ENCODE data around the gene LECT2. TPM values are rescaled to one million over a fixed set of nuclear protein-coding genes. Genes with fewer than 3 reads are reported as not detected.

Gene LECT2
- total and polyA plus RNA-seq, 10 of the 15 experiments (the other 5 are each of a cell fraction or from before 2014, with no cell fraction given): not detected

- TF ChIP-seq NR2F1 (conservative IDR thresholded peaks at IDR 0.05): no peak
- TF ChIP-seq YY1 (IDR thresholded peaks at IDR 0.05; ENCODE audit: low read depth, low read length): no peak
- no peak for TF ChIP-seq SREBF2 (IDR thresholded peaks at IDR 0.05; ENCODE audit: low read length)
- TF ChIP-seq, protein P1, sequence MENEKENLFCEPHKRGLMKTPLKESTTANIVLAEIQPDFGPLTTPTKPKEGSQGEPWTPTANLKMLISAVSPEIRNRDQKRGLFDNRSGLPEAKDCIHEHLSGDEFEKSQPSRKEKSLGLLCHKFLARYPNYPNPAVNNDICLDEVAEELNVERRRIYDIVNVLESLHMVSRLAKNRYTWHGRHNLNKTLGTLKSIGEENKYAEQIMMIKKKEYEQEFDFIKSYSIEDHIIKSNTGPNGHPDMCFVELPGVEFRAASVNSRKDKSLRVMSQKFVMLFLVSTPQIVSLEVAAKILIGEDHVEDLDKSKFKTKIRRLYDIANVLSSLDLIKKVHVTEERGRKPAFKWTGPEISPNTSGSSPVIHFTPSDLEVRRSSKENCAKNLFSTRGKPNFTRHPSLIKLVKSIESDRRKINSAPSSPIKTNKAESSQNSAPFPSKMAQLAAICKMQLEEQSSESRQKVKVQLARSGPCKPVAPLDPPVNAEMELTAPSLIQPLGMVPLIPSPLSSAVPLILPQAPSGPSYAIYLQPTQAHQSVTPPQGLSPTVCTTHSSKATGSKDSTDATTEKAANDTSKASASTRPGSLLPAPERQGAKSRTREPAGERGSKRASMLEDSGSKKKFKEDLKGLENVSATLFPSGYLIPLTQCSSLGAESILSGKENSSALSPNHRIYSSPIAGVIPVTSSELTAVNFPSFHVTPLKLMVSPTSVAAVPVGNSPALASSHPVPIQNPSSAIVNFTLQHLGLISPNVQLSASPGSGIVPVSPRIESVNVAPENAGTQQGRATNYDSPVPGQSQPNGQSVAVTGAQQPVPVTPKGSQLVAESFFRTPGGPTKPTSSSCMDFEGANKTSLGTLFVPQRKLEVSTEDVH (IDR thresholded peaks at IDR 0.05; ENCODE audit: low read depth, partially characterized antibody): no peak
Observed at GRCh38 chr5:135921388-135921787, 33.4 kb downstream of the LECT2 start (continued).

DNA sequence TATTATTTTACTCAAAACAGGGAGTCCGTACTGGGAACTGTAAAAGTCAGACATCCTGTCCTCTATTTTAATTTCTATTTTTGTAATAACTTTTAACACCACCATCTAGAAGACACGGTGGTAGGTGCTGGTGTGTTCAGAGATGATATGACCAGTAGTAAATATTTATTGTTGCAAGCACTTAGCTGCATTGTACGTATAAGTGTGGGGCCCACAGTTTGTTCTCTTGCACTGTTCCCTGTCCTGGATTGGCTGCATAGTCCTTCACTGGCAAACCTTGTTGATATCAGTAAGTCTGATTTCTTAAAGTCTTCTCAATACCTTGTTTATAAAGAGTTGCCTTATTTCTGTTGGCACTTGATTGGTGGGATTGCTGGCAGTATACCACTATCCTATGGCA lies 34.6 kb downstream of the LECT2 start:
- TF ChIP-seq E4F1 (IDR thresholded peaks at IDR 0.05; ENCODE audit: borderline replicate concordance, partially characterized antibody): no peak
- no peak for TF ChIP-seq NFXL1 (IDR thresholded peaks at IDR 0.05; ENCODE audit: borderline replicate concordance)
- no peak for TF ChIP-seq KLF5 (IDR thresholded peaks at IDR 0.05; ENCODE audit: partially characterized antibody)
- no peak for TF ChIP-seq CBFB (IDR thresholded peaks at IDR 0.05; ENCODE audit: low read depth)
- TF ChIP-seq SMC3 (IDR thresholded peaks at IDR 0.05; ENCODE audit: borderline replicate concordance, low read length): no peak
- TF ChIP-seq RCOR1 (conservative IDR thresholded peaks at IDR 0.05; ENCODE audit: low read depth, low read length): no peak
- no peak for TF ChIP-seq IKZF2 (IDR thresholded peaks at IDR 0.05)
- TF ChIP-seq BHLHE40 (IDR thresholded peaks at IDR 0.05; ENCODE audit: borderline replicate concordance in 1 of 2, low read depth in 2 of 2, low read length in 1 of 2): no peak
- RAD21 ChIA-PET (ENCODE audit: unreplicated experiment): no interaction called here
- H3K79me2 ChIP-seq (ENCODE audit: control insufficient read depth, insufficient read depth, low read length): no peaks in the 10 kb centered on the region
- BruUV-seq (replicated peaks): no TSS peak
- no peak overlapping the region for H3K27ac ChIP-seq (ENCODE audit: control insufficient read depth, insufficient read depth)
- H3K4me2 ChIP-seq (ENCODE audit: control insufficient read depth, insufficient read depth): no peak overlapping the region
- POLR2A ChIA-PET: no interaction called here
- intact Hi-C loops (cut with micrococcal nuclease; ENCODE audit: unreplicated experiment): no loop called here
- no peaks in the 10 kb centered on the region for H3K36me3 ChIP-seq (ENCODE audit: control insufficient read depth in 2 of 2, insufficient read depth in 2 of 2, low read length in 1 of 2)
- no peak for FAIRE-seq
- WGBS (ENCODE audit: insufficient coverage, insufficient replicate concordance, low lambda C conversion rate, missing lambda C conversion rate): 26% methylated on average over 3 of the region's 3 CpGs
- no peak overlapping the region for H3K9ac ChIP-seq (ENCODE audit: control insufficient read depth, insufficient read depth, low read length)
- peaks cover 0 to 2% of the 10 kb centered on the region in 2 experiments; a peak in 2 of 4 replicates for H3K27me3 ChIP-seq (replicated peaks in 1 of 2; ENCODE audit: control insufficient read depth in 2 of 2, insufficient read depth in 2 of 2, low read length in 1 of 2)
- no peak for DNase-seq (ENCODE audit: low read depth, low spot score)
- ATAC-seq: no peak
- no peak overlapping the region for H2AFZ ChIP-seq (ENCODE audit: control insufficient read depth, low read depth, low read length)
- no peaks in the 10 kb centered on the region for H3K4me1 ChIP-seq (ENCODE audit: control insufficient read depth, insufficient read depth, low read length)
- CTCF ChIA-PET: interaction anchor here (1.2 kb wide), 1 partner anchor 108 kb away, joined by 3 read pairs; no protein-coding TSS in a partner anchor
- H3K4me3 ChIP-seq: no peak overlapping the region
- in situ Hi-C loops (cut with MboI): no loop called here
- SMC1A ChIA-PET (ENCODE audit: uncharacterized antibody, unreplicated experiment): interaction anchor here (1.4 kb wide), 1 partner anchor 16 kb away, joined by 3 read pairs; no protein-coding TSS in a partner anchor
- H3K9me3 ChIP-seq (replicated peaks; ENCODE audit: control insufficient read depth, insufficient read depth, low read length): no peaks in the 10 kb centered on the region
- H4K20me1 ChIP-seq (ENCODE audit: control insufficient read depth, insufficient read depth): no peaks in the 10 kb centered on the region
